Stimulated activated naive CD8-positive, alpha-beta T cell treated with anti-CD3 and anti-CD28 coated beads, Interleukin-15, Interleukin-2, amounts not matched to agents 100 U/mL and 50 U/mL, for 24 hours (primary cell): ENCODE results near the gene DOC2A.

Experiments
- ATAC-seq: fragments of 150-1000 bp; cut with Tn5 transposase; one replicate; pipeline ENCODE4 v1.10.0; 2021
- DNase-seq: peaks from one replicate; pipeline ENCODE4 v3.0.0; 2021

DOC2A gene

GRCh38 chr16:29989111-29989858, 21.5 kb downstream of the DOC2A start:
- DNase-seq: no peak
- no peak for ATAC-seq

- DNase-seq (no peak), ATAC-seq (no peak)
Observed at GRCh38 chr16:29988346-29989075, 22.3 kb downstream of the DOC2A start.

DNA sequence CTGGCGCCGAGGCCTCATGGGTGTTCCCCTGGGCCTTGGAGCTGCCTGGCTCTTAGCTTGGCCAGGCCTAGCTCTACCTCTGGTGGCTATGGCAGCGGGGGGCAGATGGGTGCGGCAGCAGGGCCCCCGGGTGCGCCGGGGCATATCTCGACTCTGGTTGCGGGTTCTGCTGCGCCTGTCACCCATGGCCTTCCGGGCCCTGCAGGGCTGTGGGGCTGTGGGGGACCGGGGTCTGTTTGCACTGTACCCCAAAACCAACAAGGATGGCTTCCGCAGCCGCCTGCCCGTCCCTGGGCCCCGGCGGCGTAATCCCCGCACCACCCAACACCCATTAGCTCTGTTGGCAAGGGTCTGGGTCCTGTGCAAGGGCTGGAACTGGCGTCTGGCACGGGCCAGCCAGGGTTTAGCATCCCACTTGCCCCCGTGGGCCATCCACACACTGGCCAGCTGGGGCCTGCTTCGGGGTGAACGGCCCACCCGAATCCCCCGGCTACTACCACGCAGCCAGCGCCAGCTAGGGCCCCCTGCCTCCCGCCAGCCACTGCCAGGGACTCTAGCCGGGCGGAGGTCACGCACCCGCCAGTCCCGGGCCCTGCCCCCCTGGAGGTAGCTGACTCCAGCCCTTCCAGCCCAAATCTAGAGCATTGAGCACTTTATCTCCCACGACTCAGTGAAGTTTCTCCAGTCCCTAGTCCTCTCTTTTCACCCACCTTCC, 23.3 kb downstream of the DOC2A start:
- DNase-seq (no peak), ATAC-seq (no peak)

GRCh38 chr16:29986931-29987330, 23.9 kb downstream of the DOC2A start:
- DNase-seq: no peak
- no peak for ATAC-seq

- ATAC-seq: no peak
- DNase-seq: no peak
Observed at GRCh38 chr16:29986231-29986630, 24.6 kb downstream of the DOC2A start.

DNA sequence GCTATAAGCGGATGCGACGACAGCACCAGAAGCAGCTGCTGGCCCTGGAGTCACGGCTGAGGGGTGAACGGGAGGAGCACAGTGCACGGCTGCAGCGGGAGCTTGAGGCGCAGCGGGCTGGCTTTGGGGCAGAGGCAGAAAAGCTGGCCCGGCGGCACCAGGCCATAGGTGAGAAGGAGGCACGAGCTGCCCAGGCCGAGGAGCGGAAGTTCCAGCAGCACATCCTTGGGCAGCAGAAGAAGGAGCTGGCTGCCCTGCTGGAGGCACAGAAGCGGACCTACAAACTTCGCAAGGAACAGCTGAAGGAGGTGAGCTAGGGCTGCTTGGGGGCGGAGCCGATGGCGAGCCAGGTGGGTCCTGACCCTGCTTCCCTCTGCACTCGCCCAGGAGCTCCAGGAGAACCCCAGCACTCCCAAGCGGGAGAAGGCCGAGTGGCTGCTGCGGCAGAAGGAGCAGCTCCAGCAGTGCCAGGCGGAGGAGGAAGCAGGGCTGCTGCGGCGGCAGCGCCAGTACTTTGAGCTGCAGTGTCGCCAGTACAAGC, 25.5 kb downstream of the DOC2A start:
- no peak for ATAC-seq
- DNase-seq: no peak

DNA sequence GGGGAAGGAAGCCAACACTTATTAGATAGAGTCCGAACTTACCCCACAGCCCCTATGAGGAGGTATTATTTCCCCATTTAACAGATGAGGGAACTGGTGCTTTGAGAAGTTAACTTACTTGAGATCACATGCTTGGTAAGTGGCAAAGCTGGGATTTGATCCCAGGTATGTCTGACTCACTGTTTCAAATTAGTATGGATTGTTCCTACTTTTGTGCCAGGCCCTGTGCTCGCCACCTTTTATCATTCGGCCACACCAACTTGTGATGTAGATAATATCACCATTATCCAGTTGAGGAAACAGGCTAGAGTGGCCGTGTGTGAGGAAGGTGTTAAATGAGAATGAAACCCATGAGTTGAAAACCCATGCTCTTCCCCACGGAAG, 26.1 kb downstream of the DOC2A start:
- no peak for ATAC-seq

DNA sequence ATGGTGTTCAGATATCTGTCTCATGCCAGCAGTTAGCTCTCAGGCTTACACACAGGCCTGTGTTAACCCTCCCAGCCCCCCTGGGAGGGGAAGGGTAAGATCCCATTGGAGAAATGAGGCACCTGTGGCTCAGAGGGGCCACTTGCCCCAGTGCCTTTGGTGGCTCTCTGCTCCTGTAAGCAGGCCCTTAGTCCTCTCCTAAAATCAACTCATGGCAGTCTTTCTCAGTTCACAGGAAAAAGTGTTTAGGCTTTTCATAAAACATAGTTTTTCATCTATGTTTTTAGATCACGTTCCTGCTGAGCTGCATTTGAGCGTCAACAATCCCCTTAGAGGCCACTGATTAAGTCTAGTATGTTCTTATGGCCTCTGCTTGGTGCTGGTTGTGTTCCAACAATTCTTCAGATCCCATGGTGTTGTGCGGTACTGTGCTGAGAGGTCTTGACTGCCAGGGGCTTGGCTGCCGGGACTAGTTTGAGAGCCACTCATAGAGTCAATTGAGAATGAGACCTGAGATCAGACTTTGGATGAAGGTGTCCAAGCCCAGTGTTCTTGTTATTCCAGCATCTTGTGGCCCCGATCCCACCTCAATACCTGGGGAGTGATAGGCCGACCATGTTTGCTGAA, 26.6 kb downstream of the DOC2A start:
- ATAC-seq (no peak), DNase-seq (no peak)

More for the DNA sequence above, 26.1 kb downstream of the DOC2A start:
- no peak for DNase-seq

DNA sequence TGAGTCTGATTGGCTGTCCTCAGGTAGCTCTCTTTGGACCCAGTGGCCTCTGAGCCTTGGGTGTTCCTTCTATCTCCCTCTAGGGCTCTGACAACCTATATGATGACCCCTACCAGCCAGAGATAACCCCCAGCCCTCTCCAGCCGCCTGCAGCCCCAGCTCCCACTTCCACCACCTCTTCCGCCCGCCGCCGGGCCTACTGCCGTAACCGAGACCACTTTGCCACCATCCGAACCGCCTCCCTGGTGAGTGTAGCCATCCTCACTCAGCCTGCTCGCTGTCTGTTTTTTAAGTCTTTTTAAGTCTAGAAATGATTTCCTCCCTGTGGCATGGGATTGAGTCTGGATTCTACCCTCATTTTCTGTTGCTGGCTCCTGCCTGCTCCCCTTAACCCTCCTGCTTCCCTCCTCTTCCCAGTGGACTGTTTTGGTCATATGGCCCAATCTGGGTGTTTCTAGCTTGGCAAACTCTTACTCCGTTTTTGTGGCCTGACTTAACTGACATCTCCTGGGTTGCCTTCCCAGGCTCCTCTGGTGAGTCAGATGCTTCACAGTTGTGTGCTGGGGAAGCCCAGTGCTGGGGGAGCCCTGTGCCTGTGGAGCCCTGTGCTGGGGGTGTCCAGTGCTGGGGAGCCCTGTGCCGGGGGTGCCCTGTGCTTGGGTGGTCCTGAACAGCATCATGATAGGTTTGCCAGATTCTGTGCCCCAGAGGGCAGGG, 27.2 kb downstream of the DOC2A start:
- ATAC-seq (no peak), DNase-seq (no peak)

- ATAC-seq (no peak), DNase-seq (no peak)
Observed at GRCh38 chr16:29982560-29983419, 28.0 kb downstream of the DOC2A start.

DNA sequence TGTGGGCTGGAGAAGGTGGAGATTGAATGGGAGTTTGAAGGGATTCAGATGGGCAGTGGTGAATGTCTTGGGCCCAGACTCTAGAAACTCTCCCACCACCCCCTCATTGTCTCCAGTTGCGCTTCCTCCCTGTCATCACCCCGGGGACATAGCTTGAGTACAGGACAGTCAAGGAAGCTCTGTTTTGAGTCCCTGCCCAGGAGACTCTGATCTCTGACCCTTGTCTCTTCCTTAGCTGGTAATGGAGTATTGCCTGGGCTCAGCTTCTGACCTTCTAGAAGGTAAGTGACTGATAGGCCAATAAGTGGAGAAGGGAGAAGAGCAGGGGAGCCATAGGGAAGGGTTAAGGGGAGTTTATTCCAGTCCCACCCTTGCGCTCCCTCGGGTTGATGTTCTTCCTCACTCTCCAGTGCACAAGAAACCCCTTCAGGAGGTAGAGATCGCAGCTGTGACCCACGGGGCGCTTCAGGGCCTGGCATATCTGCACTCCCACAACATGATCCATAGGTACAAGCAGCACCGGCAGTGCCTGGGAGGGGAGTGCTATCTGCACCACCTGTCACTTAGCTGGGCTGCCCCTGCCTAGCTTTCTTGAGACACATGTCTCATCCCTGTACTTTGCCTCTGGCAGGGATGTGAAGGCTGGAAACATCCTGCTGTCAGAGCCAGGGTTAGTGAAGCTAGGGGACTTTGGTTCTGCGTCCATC, 32.1 kb downstream of the DOC2A start:
- DNase-seq: no peak
- ATAC-seq: no peak

DNA sequence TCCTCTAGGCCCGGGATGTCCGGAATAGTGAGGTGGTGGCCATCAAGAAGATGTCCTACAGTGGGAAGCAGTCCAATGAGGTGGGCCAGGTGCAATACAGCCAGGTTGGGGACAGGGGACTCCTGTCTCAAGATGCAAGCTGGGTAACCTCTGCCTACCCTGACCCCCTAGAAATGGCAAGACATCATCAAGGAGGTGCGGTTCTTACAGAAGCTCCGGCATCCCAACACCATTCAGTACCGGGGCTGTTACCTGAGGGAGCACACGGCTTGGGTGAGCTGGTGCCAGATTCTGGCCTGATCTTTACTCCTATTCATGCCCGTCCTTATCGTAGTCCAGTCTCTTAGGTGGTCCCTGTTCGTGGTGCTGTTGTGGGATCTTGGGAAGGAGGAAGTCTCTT, 32.7 kb downstream of the DOC2A start:
- no peak for ATAC-seq
- DNase-seq: no peak

DNA sequence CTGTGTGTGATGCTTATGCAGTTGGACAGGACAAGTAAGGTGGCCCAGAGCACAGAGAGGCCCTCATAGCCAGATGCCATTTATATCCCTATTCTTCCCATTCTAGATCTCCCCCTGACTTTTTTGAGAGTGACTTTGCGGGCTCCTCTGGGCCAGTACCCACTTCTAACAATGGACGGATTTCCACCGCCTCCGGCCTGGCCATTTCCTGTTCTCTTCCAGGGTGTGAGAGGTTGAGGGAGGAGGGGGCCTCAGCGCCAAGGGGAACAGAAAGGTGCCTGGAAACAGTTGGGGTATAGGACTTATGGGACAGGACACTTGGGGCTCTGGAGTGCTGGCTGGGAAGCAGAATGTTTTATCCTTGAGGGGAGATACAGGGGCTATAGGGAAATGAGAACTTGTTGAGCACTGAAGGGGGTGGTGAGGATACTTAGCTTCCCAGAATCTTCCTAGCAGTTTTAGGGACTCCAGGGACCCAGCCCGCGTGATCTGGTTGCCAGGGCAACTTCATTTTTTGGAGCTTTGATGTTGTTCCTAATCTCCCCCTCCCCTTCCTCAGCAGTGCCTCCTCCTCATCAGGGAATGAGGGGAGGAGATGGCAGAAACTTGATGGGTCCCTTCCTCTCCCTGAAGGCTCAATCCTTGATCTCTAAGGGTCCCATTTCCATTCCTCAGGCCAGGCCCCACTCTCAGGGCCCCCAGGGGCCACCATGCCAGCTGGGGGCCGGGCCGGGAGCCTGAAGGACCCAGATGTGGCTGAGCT, 33.6 kb downstream of the DOC2A start:
- ATAC-seq: no peak
- no peak for DNase-seq

DNA sequence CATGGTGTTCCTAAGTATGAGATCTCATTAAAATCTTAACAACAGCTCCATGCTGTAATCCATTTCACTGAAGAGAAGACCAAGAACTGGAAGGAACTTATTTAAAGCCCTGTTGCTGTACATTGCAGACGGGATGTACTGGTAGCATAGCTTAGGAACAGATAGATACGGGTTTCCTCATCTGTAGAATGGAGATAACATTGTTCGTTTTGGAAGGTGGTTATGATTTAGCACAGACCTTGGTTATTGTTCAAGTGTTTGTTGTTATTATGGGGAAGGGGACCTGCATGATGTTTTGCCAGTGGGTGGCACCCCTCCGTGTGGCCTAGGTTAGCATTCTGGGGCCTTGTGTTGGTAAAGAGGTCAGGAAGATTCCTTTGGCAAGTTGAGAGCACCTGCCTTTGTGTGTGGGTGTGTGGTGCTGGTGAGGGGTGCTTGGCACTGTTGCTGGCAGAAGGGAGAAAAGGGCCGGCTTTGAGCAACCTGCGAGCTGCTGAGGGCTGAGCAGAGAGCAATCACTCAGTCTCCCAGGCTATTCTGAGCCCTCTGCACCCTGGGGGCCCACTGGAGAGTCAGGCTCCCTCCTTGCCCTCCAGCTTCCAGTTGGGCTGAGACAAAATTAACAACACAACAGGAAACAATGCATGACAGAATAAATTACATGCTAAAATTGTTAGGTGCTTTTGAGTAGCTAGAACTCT, 34.9 kb downstream of the DOC2A start:
- ATAC-seq (no peak), DNase-seq (no peak)

GRCh38 chr16:29975134-29975538, 35.7 kb downstream of the DOC2A start:
- no peak for DNase-seq
- no peak for ATAC-seq

DNA sequence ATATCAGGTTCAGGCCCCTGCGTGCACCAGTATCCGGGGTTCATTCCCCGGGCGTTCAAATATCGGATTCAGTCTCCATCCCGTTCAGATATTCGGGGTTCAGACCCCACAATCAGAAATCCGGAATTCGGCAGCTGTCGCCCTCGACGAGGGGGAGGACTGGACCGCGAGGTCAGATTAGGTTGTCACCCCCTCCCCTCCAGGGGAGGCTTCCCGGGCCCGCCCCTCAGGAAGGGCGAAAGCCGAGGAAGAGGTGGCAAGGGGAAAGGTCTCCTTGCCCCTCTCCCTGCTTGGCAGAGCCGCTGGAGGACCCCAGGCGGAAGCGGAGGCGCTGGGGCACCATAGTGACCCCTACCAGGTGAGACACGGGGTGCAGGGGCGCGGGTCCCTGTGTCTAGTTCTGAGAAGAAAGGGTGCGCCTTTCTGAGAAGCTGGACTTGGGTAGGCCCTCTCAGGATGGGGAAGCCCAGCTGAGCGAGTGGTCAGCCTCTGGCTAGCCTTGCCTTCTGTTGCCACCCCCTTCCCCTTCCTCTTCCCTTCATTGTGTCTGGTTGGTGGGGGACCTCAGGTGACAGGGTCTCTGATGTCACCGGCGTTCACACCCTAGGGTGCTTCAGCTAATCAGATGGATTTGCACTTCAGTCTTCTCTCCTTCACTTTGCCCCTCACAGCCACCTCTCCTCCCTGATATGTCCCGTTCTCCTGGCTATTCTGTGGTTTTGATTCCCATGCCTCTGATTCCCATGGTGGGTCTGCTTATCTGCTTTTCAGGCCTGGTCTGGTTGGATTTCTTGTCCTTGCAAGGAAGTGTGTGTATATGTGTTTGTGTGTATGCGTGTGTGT, 36.3 kb downstream of the DOC2A start:
- DNase-seq: peak; percentile 26
- no peak for ATAC-seq

- peak; percentile 99 for ATAC-seq
Observed at GRCh38 chr16:29973384-29974246, 37.2 kb downstream of the DOC2A start, which contains the start of gene TAOK2. TAOK2 (plus strand) TSS chr16:29973868; CDS start chr16:29977773, 3,905 bp downstream.

More at GRCh38 chr16:29973384-29974246, 37.2 kb downstream of the DOC2A start, which contains the start of gene TAOK2:
- peak; percentile 98 for DNase-seq
